Tibial nerve (tissue), 4 donors: ENCODE results near the gene VGLL4. TPM values are rescaled to one million over a fixed set of nuclear protein-coding genes. Genes with fewer than 3 reads are reported as not detected.
"Not testable (repeated sequence)": the region's sequence is repeated elsewhere in the genome, so short reads cannot be mapped to it uniquely, and the experiment has no call there.

Source experiments
- DNase-seq, 2 donors: peaks; one replicate each; pipeline ENCODE4 v3.0.0-alpha.2; 2019; ENCODE audit warnings: low spot score in 2 of 2
- H3K27ac ChIP-seq, 4 donors: fragments of 200-600 bp; sonication (generic) in 3 of 4; one replicate each; pipeline ENCODE4 v1.5.1; 2017 to 2019; ENCODE audit warnings: mild to moderate bottlenecking in 1 of 4
- H3K27me3 ChIP-seq, 2 donors: fragments of 200-600 bp; sonication (generic) in 1 of 2; one replicate each; pipeline versions ENCODE4 v1.5.1 to v1.6.0; 2017 to 2019
- H3K36me3 ChIP-seq, 3 donors: fragments of 200-600 bp; sonication (generic); one replicate each; pipeline ENCODE4 v1.5.1; 2018 to 2019
- H3K4me1 ChIP-seq, 4 donors: fragments of 200-600 bp; sonication (generic) in 3 of 4; one replicate each; pipeline ENCODE4 v1.5.1; 2017 to 2019
- H3K4me3 ChIP-seq, 4 donors: fragments of 200-600 bp; sonication (generic) in 3 of 4; one replicate each; pipeline ENCODE4 v1.5.1; 2017 to 2019; ENCODE audit warnings: mild to moderate bottlenecking in 1 of 4, moderate library complexity in 1 of 4
- H3K9me3 ChIP-seq, 4 donors: fragments of 200-600 bp; sonication (generic) in 3 of 4; one replicate each; pipeline ENCODE4 v1.5.1; 2017 to 2019
- EP300 ChIP-seq, 2 donors: sonication (generic); formaldehyde crosslinking; IDR thresholded peaks; one replicate each; pipeline ENCODE4 v1.6.1; 2017; ENCODE audit warnings: antibody characterized with exemption in 2 of 2, mild to moderate bottlenecking in 1 of 2
- POLR2A ChIP-seq, 2 donors: fragments of 450-650 bp; IDR thresholded peaks; one replicate each; pipeline ENCODE4 v1.6.1; 2017; ENCODE audit warnings: antibody characterized with exemption in 2 of 2, mild to moderate bottlenecking in 2 of 2, moderate library complexity in 2 of 2
- WGBS, 2 donors: methylation state at CpG; one replicate each; pipeline ENCODE4 v1.1.5; 2018; 5-methylcytosine and 5-hydroxymethylcytosine counted together
- total RNA-seq, 4 donors: library from RNA; depleted of rRNA; stranded (reverse); fragments of >200 nt; gene quantifications; one replicate each; pipeline ENCODE4 v1.1.0, GENCODE V29; 2016
- TF ChIP-seq, protein P1 (sequence below), 5 experiments: fragments of 200-600 bp in 3 of 5; fragments of 450-650 bp in 2 of 5; sonication (generic) in 3 of 5; IDR thresholded peaks; one replicate each; pipeline ENCODE4 v1.5.1; 2016 to 2019; ENCODE audit warnings: antibody characterized with exemption in 5 of 5, mild to moderate bottlenecking in 3 of 5, moderate library complexity in 2 of 5

The VGLL4 gene
- total RNA-seq, 4 donors from 2014 or later: 106 to 205 (median 110) TPM

DNA sequence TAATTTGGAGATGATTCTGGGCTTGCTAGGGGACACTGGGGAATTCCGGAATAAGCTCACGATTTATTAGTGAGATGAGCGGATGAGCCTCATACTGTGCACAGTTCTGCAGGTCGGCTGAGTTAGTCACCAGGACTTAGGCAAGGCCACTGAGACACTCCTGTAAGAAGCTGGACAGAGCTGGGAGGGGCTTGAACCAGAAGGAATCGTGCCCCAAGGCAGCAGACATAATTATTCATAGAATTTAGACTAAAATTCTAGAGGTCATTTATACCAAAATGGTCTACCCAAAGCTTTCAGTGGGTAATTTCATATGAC, 121.4 kb downstream of the VGLL4 start:
- TF ChIP-seq EP300 (IDR thresholded peaks at IDR 0.05) (no peak), POLR2A (IDR thresholded peaks at IDR 0.05) (no peak)
- TF ChIP-seq, protein P1, sequence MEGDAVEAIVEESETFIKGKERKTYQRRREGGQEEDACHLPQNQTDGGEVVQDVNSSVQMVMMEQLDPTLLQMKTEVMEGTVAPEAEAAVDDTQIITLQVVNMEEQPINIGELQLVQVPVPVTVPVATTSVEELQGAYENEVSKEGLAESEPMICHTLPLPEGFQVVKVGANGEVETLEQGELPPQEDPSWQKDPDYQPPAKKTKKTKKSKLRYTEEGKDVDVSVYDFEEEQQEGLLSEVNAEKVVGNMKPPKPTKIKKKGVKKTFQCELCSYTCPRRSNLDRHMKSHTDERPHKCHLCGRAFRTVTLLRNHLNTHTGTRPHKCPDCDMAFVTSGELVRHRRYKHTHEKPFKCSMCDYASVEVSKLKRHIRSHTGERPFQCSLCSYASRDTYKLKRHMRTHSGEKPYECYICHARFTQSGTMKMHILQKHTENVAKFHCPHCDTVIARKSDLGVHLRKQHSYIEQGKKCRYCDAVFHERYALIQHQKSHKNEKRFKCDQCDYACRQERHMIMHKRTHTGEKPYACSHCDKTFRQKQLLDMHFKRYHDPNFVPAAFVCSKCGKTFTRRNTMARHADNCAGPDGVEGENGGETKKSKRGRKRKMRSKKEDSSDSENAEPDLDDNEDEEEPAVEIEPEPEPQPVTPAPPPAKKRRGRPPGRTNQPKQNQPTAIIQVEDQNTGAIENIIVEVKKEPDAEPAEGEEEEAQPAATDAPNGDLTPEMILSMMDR (IDR thresholded peaks at IDR 0.05): no peak
- H3K36me3 ChIP-seq: no peaks in the 10 kb centered on the region
- H3K4me1 ChIP-seq: peaks cover 0 to 29% (median 5%) of the 10 kb centered on the region in 4 donors
- no peak for DNase-seq
- H3K27ac ChIP-seq: no peak overlapping the region
- WGBS, 2 donors: 93 to 94% methylated on average over 5 of the region's 5 CpGs
- no peak overlapping the region for H3K4me3 ChIP-seq
- H3K27me3 ChIP-seq: no peaks in the 10 kb centered on the region
- H3K9me3 ChIP-seq: no peaks in the 10 kb centered on the region

DNA sequence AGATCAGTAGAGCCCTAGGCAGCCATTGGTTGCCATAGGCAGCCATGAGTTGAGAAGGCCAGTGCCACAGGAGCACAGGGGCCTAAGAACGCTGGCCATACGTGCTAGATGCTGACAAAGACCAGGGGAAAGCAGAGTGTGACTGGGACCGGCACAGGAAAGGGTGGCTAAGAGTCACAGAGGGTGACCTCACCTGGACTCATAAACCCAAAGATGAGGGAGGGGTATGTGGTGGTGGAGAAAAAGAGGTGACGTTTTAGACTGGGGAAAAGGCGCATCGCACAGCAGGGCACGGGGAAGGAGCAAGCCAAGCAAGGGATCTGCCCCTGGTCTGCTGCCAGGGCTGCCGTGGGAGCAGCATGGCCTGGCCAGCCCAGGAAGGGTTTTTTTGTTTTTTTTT, 122.5 kb downstream of the VGLL4 start:
- Histone ChIP-seq H3K27ac (no peak overlapping the region), H3K27me3 (no peaks in the 10 kb centered on the region), H3K4me1 (peaks cover 0 to 29% (median 5%) of the 10 kb centered on the region in 4 donors), H3K4me3 (no peak overlapping the region), H3K9me3 (no peaks in the 10 kb centered on the region), H3K36me3 (no peaks in the 10 kb centered on the region)
- 94 to 96% methylated on average over 8 of the region's 8 CpGs for WGBS, 2 donors
- no peak for DNase-seq
- TF ChIP-seq EP300 (IDR thresholded peaks at IDR 0.05) (no peak), POLR2A (IDR thresholded peaks at IDR 0.05) (no peak)
- TF ChIP-seq, protein P1 (IDR thresholded peaks at IDR 0.05): no peak

GRCh38 chr3:11517601-11518000, 126.1 kb downstream of the VGLL4 start:
- H3K4me1 ChIP-seq: peaks cover 0 to 27% (median 4%) of the 10 kb centered on the region in 4 donors
- no peak overlapping the region for H3K27ac ChIP-seq
- no peak for TF ChIP-seq POLR2A (IDR thresholded peaks at IDR 0.05)
- no peak for DNase-seq
- H3K4me3 ChIP-seq: no peak overlapping the region
- no peaks in the 10 kb centered on the region for H3K9me3 ChIP-seq
- WGBS, 2 donors: 92 to 96% methylated on average over 6 of the region's 6 CpGs
- no peaks in the 10 kb centered on the region for H3K27me3 ChIP-seq
- no peaks in the 10 kb centered on the region for H3K36me3 ChIP-seq

DNA sequence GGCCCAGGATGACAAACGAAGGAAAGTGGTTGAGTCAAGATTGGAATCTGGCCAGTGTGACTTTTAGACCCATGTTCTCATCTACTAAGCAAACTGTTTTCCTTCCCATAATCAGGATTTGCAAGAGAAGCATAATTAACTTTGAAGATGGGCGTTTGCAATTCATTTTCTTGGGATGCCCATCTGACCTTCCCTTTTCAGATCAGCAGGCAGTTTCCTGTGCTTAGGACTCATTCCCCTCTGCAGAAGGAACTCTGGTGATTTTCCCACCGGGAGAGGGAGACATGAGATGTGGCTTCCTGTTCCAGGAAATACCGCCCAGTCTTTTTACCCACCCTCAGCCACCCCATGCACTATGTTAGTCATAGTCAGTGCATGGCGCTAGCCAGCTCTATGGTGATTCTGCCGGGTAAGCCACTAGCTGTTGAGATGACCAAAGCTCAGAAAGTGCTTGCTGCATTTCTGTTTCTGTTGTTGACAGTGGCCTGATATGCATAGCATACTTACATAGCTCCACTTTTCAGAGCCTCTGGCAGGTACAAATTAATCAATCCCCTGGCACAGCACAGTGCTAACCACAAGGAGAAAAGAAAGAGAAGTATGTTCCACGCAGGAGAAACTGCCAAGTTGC, 129.4 kb downstream of the VGLL4 start:
- Histone ChIP-seq H3K4me3 (no peak overlapping the region), H3K36me3 (no peaks in the 10 kb centered on the region), H3K9me3 (no peaks in the 10 kb centered on the region), H3K27me3 (no peaks in the 10 kb centered on the region), H3K4me1 (peaks cover 0 to 41% (median 16%) of the 10 kb centered on the region in 4 donors), H3K27ac (peak overlapping the region in 2 of 4 donors; percentile 52 to 53)
- DNase-seq: no peak
- 27 to 40% methylated on average over 7 of the region's 7 CpGs for WGBS, 2 donors
- TF ChIP-seq, protein P1 (IDR thresholded peaks at IDR 0.05): no peak
- peak in 1 of 2 donors; percentile 67 for TF ChIP-seq EP300 (IDR thresholded peaks at IDR 0.05)
- no peak for TF ChIP-seq POLR2A (IDR thresholded peaks at IDR 0.05)

DNA sequence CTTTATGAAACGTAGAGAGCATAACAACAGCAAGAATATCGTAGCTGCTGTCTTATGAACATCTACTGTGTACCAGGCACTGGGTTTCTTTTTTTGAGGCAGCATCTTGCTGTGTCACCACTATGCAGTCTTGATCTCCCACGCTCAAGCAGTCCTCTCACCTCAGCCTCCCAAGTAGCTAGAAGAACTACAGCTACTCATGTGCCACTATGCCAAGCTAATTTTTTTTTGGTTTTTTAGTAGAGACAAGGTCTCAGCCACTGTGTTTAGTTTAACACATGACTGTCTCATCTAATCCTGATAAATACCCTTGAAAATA, 129.9 kb downstream of the VGLL4 start:
- Histone ChIP-seq H3K27ac (peak overlapping the region in 2 of 4 donors; percentile 52 to 53), H3K4me3 (no peak overlapping the region), H3K9me3 (no peaks in the 10 kb centered on the region), H3K27me3 (no peaks in the 10 kb centered on the region), H3K4me1 (peaks cover 0 to 47% (median 19%) of the 10 kb centered on the region in 4 donors), H3K36me3 (no peaks in the 10 kb centered on the region)
- TF ChIP-seq POLR2A (IDR thresholded peaks at IDR 0.05) (no peak), EP300 (IDR thresholded peaks at IDR 0.05) (no peak)
- TF ChIP-seq, protein P1 (IDR thresholded peaks at IDR 0.05): no peak
- DNase-seq: no peak
- 79 to 92% methylated on average over 3 of the region's 3 CpGs for WGBS, 2 donors

- H3K9me3 ChIP-seq: not testable (repeated sequence)
- peaks cover 0 to 49% (median 24%) of the 10 kb centered on the region in 4 donors for H3K4me1 ChIP-seq
These were observed 130.4 kb downstream of the VGLL4 start for GRCh38 chr3:11513125-11513816.

GRCh38 chr3:11511606-11512005, 132.1 kb downstream of the VGLL4 start:
- not testable (repeated sequence) for DNase-seq, H3K36me3 ChIP-seq, H3K27me3 ChIP-seq, H3K4me3 ChIP-seq, H3K27ac ChIP-seq, H3K9me3 ChIP-seq
- peaks cover 0 to 51% (median 28%) of the 10 kb centered on the region in 4 donors for H3K4me1 ChIP-seq
- 97 to 99% methylated on average over 7 to 19 of the region's 20 CpGs for WGBS, 2 donors

More at GRCh38 chr3:11513125-11513816, 130.4 kb downstream of the VGLL4 start:
- not testable (repeated sequence) for H3K27me3 ChIP-seq, H3K36me3 ChIP-seq, H3K4me3 ChIP-seq, DNase-seq
- 92 to 96% methylated on average over 15 to 17 of the region's 27 CpGs for WGBS, 2 donors
- peak overlapping the region in 2 of 4 donors; percentile 52 to 53 for H3K27ac ChIP-seq
